Posterior cingulate gyrus (tissue), 11 donors: ENCODE measurements around the gene PRKRIP1.
A peak's percentile ranks its signal among the peaks of the same experiment; 100 is the strongest.
"Not testable (repeated sequence)": the region's sequence is repeated elsewhere in the genome, so short reads cannot be mapped to it uniquely, and the experiment has no call there.

ENCODE experiments used
- DNase-seq, 10 donors: peaks; one replicate each; pipeline versions ENCODE4 v3.0.0 to v3.0.0-alpha.2; 2020 to 2021; ENCODE audit warnings: mixed read lengths in 3 of 10
- intact Hi-C: fragments of 100-400 bp; cut with DNase I; formaldehyde crosslinking; loops from one replicate; pipeline ENCODE4 v1.15.1; 2023

Gene PRKRIP1

GRCh38 chr7:102472126-102473041 is 76.2 kb downstream of the PRKRIP1 start:
- intact Hi-C loops: no loop called here
- peak in 5 of 10 donors; percentile 9 to 81 (median 77) for DNase-seq

- DNase-seq: peak in 5 of 10 donors; percentile 26 to 76 (median 74)
- intact Hi-C loops: no loop called here
These were observed 77.3 kb downstream of the PRKRIP1 start for GRCh38 chr7:102473271-102473991.

GRCh38 chr7:102474116-102474515 is 78.0 kb downstream of the PRKRIP1 start:
- DNase-seq: peak in 2 of 10 donors; percentile 5 to 27
- intact Hi-C loops: not testable (repeated sequence)

GRCh38 chr7:102474736-102475435 is 78.7 kb downstream of the PRKRIP1 start:
- peak in 8 of 10 donors; percentile 7 to 90 (median 36) for DNase-seq
- intact Hi-C loops: not testable (repeated sequence)
